HepG2 (cell line): ENCODE data around the gene PPP4R3A. TPM values are rescaled to one million over a fixed set of nuclear protein-coding genes. Genes with fewer than 3 reads are reported as not detected.

Experiments used
- ADNP ChIP-seq: sonication (generic); formaldehyde crosslinking; IDR thresholded peaks from 2 replicates; pipeline ENCODE4 v1.4.0; 2020; ENCODE audit warnings: missing genetic modification reagents
- AGO2 ChIP-seq: fragments of 200-400 bp; formaldehyde crosslinking; optimal IDR thresholded peaks from 2 replicates; pipeline ENCODE3; 2017; ENCODE audit warnings: mild to moderate bottlenecking, low read depth, low read length, moderate library complexity
- ARID2 ChIP-seq: sonication (generic); formaldehyde crosslinking; IDR thresholded peaks from 2 replicates; pipeline ENCODE4 v1.8.1; 2022; ENCODE audit warnings: mild to moderate bottlenecking, missing genetic modification reagents, borderline replicate concordance
- BHLHE40 ChIP-seq: IDR thresholded peaks from 2 replicates; pipeline ENCODE4 v1.6.1; 2011; ENCODE audit warnings: low read length, improper control_type of control experiment
- CHCHD3 ChIP-seq: sonication (generic); formaldehyde crosslinking; IDR thresholded peaks from 2 replicates; pipeline ENCODE4 v1.8.0; 2022; ENCODE audit warnings: mild to moderate bottlenecking, missing genetic modification reagents, moderate library complexity
- CHD4 ChIP-seq: fragments of 200-600 bp; sonication (generic); IDR thresholded peaks from 2 replicates; pipeline ENCODE4 v1.7.0; 2017; ENCODE audit warnings: mild to moderate bottlenecking, low read length, borderline replicate concordance
- FOXK1 ChIP-seq: sonication (generic); formaldehyde crosslinking; IDR thresholded peaks from 2 replicates; pipeline ENCODE4 v1.4.0; 2020; ENCODE audit warnings: low read depth, missing genetic modification reagents, borderline replicate concordance
- HDAC6 ChIP-seq: fragments of 200-600 bp; sonication (generic); IDR thresholded peaks from 2 replicates; pipeline ENCODE4 v1.7.0; 2017; ENCODE audit warnings: mild to moderate bottlenecking, antibody characterized with exemption, low read length, low read depth
- HMGA1 ChIP-seq: sonication (generic); formaldehyde crosslinking; conservative IDR thresholded peaks from 2 replicates; pipeline ENCODE4 v1.4.0; 2020; ENCODE audit warnings: missing genetic modification reagents
- HNF4A ChIP-seq: sonication (generic); formaldehyde crosslinking; IDR thresholded peaks from 2 replicates; pipeline ENCODE4 v1.4.0; 2020; ENCODE audit warnings: missing genetic modification reagents
- PLRG1 ChIP-seq: fragments of 450-650 bp; conservative IDR thresholded peaks from 2 replicates; pipeline ENCODE4 v1.6.1; 2016
- RAD51 ChIP-seq: fragments of 450-650 bp; IDR thresholded peaks from 2 replicates; pipeline ENCODE4 v1.6.1; 2016; ENCODE audit warnings: borderline replicate concordance
- RARA ChIP-seq: IDR thresholded peaks from 2 replicates; pipeline ENCODE4 v1.6.1; 2016; ENCODE audit warnings: missing genetic modification reagents, missing compliant biosample characterization
- REXO4 ChIP-seq: sonication (generic); formaldehyde crosslinking; IDR thresholded peaks from 2 replicates; pipeline ENCODE4 v1.8.0; 2022; ENCODE audit warnings: missing genetic modification reagents, mild to moderate bottlenecking, borderline replicate concordance
- RFX3 ChIP-seq: IDR thresholded peaks from 2 replicates; pipeline ENCODE4 v1.6.1; 2016; ENCODE audit warnings: missing biosample characterization, missing genetic modification reagents
- RXRB ChIP-seq: IDR thresholded peaks from 2 replicates; pipeline ENCODE4 v1.6.1; 2016; ENCODE audit warnings: borderline replicate concordance, missing genetic modification reagents, missing compliant biosample characterization
- SATB2 ChIP-seq: sonication (generic); formaldehyde crosslinking; IDR thresholded peaks from 2 replicates; pipeline ENCODE4 v1.5.0; 2020; ENCODE audit warnings: missing genetic modification reagents
- SCMH1 ChIP-seq: sonication (generic); formaldehyde crosslinking; IDR thresholded peaks from 2 replicates; pipeline ENCODE4 v1.9.0; 2021; ENCODE audit warnings: missing genetic modification reagents, mild to moderate bottlenecking, borderline replicate concordance
- SIX4 ChIP-seq: sonication (generic); formaldehyde crosslinking; IDR thresholded peaks from 2 replicates; pipeline ENCODE4 v1.4.0; 2020; ENCODE audit warnings: missing genetic modification reagents
- THAP11 ChIP-seq: IDR thresholded peaks from 2 replicates; pipeline ENCODE4 v1.6.1; 2016; ENCODE audit warnings: missing biosample characterization, missing genetic modification reagents
- THYN1 ChIP-seq: sonication (generic); formaldehyde crosslinking; IDR thresholded peaks from 2 replicates; pipeline ENCODE4 v1.8.1; 2023; ENCODE audit warnings: low read depth, mild to moderate bottlenecking, moderate library complexity, missing genetic modification reagents, borderline replicate concordance
- U2AF1 ChIP-seq: fragments of 200-400 bp; formaldehyde crosslinking; optimal IDR thresholded peaks from 2 replicates; pipeline ENCODE3; 2017; ENCODE audit warnings: mild to moderate bottlenecking, low read depth, low read length
- WIZ ChIP-seq: sonication (generic); formaldehyde crosslinking; IDR thresholded peaks from 2 replicates; pipeline ENCODE4 v1.5.1; 2020; ENCODE audit warnings: mild to moderate bottlenecking, missing genetic modification reagents
- ZC3H13 ChIP-seq: sonication (generic); formaldehyde crosslinking; IDR thresholded peaks from 2 replicates; pipeline ENCODE4 v1.8.1; 2023; ENCODE audit warnings: mild to moderate bottlenecking, missing genetic modification reagents, moderate library complexity
- ZNF17 ChIP-seq: sonication (generic); formaldehyde crosslinking; IDR thresholded peaks from 2 replicates; pipeline ENCODE4 v1.5.0; 2020; ENCODE audit warnings: mild to moderate bottlenecking, missing genetic modification reagents
- polyA plus RNA-seq, 8 experiments: library from polyadenylated mRNA; depleted of rRNA in 3 of 8; stranded (reverse) in 7 of 8; unstranded in 1 of 8; fragments of >200 nt; fragmentation: Illumina TruSeq in 4 of 8; extraction: Trizol in 4 of 8; gene quantifications; 2 replicates each; pipeline versions ENCODE4 v1.2.1 to v1.2.3, GENCODE V29; 2011 to 2016; ENCODE audit warnings: low read depth in 4 of 8, missing spikeins in 1 of 8, mixed read lengths in 1 of 8; ENCODE audit not compliant: insufficient read depth in 1 of 8
- total RNA-seq, 5 experiments: library from RNA; depleted of rRNA; stranded (reverse); fragments of >200 nt; fragmentation: Illumina TruSeq; extraction: Trizol; gene quantifications; 2 replicates each; pipeline ENCODE4 v1.2.3, GENCODE V29; 2016; ENCODE audit warnings: low read depth in 1 of 5
- TF ChIP-seq, protein P1 (sequence below): sonication (generic); formaldehyde crosslinking; IDR thresholded peaks from 2 replicates; pipeline ENCODE4 v1.5.1; 2020; ENCODE audit warnings: mild to moderate bottlenecking, missing genetic modification reagents, borderline replicate concordance
- TF ChIP-seq, protein P2 (sequence below): sonication (generic); formaldehyde crosslinking; IDR thresholded peaks from 2 replicates; pipeline ENCODE4 v1.8.1; 2023; ENCODE audit warnings: missing genetic modification reagents, inconsistent platforms, borderline replicate concordance
- TF ChIP-seq, protein P3 (sequence below): sonication (generic); formaldehyde crosslinking; IDR thresholded peaks from 2 replicates; pipeline ENCODE4 v1.4.0; 2020; ENCODE audit warnings: missing genetic modification reagents

PPP4R3A gene
- total and polyA plus RNA-seq, 2 of the 13 experiments (the other 11 are each of a cell fraction or from before 2014, with no cell fraction given) = 22.5 to 57.4 TPM

DNA sequence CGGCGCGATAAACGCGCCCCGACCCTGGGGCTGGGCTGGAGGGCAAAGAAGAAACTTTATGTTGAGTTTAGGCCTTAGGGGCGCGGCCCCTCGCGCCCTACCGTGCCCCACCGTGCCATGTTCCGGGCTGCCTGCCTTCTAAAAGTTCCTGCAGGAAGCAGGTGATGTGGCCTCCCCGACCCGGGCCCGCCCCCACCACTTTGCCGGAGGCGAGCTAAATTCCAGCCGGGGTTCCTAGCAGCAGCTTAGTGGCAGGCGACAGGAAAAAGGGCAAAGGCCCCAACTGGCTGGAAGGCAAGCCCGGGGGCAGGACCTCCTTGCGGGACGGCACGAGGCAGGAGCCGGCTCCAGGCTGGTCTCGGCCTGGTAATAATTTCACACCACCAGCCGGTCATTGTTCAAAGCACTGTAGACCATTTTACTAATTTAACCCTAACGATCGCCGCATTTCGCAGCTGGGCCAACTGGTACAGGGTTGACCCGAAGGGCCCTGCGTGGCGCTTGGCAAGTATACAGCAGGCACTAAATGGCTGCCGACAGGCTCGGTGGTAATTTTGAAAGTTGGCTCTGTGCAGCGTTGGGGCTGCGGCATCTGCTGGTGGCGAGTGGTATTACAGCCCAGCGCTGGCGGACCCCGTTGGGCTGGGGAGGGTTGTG is 91.6 kb downstream of the PPP4R3A start (continued):
- no peak for TF ChIP-seq ZC3H13 (CRISPR knock-in tag)
- TF ChIP-seq REXO4 = no peak
- 0 out of 2 replicates have a peak, but pooled peaks have one; percentile 33 for TF ChIP-seq THAP11
- TF ChIP-seq RFX3 (CRISPR knock-in tag) = no peak
- no peak; the same call in 1 of the 2 replicates for TF ChIP-seq CHCHD3
- TF ChIP-seq, protein P1, sequence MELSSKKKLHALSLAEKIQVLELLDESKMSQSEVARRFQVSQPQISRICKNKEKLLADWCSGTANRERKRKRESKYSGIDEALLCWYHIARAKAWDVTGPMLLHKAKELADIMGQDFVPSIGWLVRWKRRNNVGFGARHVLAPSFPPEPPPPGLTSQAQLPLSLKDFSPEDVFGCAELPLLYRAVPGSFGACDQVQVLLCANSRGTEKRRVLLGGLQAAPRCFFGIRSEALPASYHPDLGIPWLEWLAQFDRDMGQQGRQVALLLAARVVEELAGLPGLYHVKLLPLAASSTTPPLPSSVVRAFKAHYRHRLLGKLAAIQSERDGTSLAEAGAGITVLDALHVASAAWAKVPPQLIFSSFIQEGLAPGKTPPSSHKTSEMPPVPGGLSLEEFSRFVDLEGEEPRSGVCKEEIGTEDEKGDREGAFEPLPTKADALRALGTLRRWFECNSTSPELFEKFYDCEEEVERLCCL (CRISPR knock-in tag) = no peak
- TF ChIP-seq, protein P2, sequence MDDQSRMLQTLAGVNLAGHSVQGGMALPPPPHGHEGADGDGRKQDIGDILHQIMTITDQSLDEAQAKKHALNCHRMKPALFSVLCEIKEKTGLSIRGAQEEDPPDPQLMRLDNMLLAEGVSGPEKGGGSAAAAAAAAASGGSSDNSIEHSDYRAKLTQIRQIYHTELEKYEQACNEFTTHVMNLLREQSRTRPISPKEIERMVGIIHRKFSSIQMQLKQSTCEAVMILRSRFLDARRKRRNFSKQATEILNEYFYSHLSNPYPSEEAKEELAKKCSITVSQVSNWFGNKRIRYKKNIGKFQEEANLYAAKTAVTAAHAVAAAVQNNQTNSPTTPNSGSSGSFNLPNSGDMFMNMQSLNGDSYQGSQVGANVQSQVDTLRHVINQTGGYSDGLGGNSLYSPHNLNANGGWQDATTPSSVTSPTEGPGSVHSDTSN (CRISPR knock-in tag) = no peak
- TF ChIP-seq HMGA1 = no peak
- no peak for TF ChIP-seq FOXK1 (CRISPR knock-in tag)
- no peak for TF ChIP-seq ZNF17 (CRISPR knock-in tag)
- peak; percentile 77 for TF ChIP-seq U2AF1
- no peak for TF ChIP-seq RXRB (CRISPR knock-in tag)
- TF ChIP-seq HDAC6 = no peak
- TF ChIP-seq BHLHE40 = no peak
- TF ChIP-seq RAD51 = no peak
- TF ChIP-seq SCMH1 (CRISPR knock-in tag) = no peak
- no peak for TF ChIP-seq PLRG1
- peak; percentile 69 for TF ChIP-seq AGO2
- no peak for TF ChIP-seq HNF4A
- no peak for TF ChIP-seq WIZ
- no peak for TF ChIP-seq THYN1 (CRISPR knock-in tag)
- TF ChIP-seq RARA (CRISPR knock-in tag) = no peak
- no peak; the same call in 1 of the 2 replicates for TF ChIP-seq SIX4 (CRISPR knock-in tag)
- TF ChIP-seq, protein P3, sequence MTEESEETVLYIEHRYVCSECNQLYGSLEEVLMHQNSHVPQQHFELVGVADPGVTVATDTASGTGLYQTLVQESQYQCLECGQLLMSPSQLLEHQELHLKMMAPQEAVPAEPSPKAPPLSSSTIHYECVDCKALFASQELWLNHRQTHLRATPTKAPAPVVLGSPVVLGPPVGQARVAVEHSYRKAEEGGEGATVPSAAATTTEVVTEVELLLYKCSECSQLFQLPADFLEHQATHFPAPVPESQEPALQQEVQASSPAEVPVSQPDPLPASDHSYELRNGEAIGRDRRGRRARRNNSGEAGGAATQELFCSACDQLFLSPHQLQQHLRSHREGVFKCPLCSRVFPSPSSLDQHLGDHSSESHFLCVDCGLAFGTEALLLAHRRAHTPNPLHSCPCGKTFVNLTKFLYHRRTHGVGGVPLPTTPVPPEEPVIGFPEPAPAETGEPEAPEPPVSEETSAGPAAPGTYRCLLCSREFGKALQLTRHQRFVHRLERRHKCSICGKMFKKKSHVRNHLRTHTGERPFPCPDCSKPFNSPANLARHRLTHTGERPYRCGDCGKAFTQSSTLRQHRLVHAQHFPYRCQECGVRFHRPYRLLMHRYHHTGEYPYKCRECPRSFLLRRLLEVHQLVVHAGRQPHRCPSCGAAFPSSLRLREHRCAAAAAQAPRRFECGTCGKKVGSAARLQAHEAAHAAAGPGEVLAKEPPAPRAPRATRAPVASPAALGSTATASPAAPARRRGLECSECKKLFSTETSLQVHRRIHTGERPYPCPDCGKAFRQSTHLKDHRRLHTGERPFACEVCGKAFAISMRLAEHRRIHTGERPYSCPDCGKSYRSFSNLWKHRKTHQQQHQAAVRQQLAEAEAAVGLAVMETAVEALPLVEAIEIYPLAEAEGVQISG (CRISPR knock-in tag) = 0 out of 2 replicates have a peak, but pooled peaks have one; percentile 20
- TF ChIP-seq ARID2 (CRISPR knock-in tag) = peak; percentile 37; the same call in 1 of the 2 replicates
- TF ChIP-seq CHD4 = no peak
- peak; percentile 73; the same call in 1 of the 2 replicates for TF ChIP-seq ADNP (CRISPR knock-in tag)
- no peak for TF ChIP-seq SATB2 (CRISPR knock-in tag)
